ENCODE measurements around the gene PMM1.
"Not testable (repeated sequence)": the region's sequence is repeated elsewhere in the genome, so short reads cannot be mapped to it uniquely, and the experiment has no call there.

The PMM1 gene

DNA sequence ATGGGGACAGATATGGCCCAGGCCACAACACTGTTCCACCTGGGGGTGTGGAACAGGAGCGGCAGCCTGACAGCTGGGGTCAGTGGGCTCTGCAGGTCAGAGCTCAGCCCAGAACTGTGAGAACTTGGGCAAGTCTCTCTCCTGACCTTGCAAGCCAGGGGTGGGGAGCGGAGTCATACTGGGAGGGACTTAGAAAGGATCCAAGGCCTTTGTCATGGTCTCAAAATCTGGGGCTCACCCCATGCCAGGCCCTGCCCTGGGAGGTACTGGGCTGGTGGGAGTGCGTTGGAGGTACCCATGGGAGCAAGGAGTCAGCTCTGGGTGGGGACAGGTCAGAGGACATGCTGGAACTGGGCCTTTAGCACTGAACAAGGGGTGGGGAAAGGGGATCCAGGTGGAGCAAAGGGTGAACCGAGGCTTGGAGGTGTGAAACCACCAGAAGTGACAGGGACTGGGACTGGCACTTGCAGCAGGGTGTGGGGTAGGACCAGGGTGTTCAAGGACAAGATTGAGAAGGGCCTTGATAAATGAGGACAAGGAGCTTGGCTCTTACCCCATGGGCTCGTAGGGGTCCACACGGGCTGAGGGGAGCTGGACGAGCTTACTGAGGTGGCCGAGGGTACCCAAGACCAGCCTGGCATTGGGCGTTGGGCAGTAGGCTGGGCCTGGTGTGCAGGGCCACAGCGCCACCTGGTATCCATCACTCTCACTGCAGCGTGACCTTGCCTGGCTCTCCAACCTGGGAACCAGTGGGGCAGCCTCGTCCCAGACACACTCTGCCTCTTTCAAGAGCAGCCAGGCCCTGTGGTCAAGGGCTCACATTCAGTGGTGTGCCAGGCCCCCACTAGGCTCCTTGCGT lies 7.4 kb upstream of the PMM1 start:
- DNase-seq, result peak; percentile 39

GRCh38 chr22:41595703-41596102 lies 6.1 kb upstream of the PMM1 start:
- no peak for DNase-seq

- not testable (repeated sequence) for DNase-seq
These were observed 3.8 kb upstream of the PMM1 start for GRCh38 chr22:41593336-41593960.

GRCh38 chr22:41587347-41587723 lies 2.3 kb downstream of the PMM1 start:
- DNase-seq, result no peak

DNA sequence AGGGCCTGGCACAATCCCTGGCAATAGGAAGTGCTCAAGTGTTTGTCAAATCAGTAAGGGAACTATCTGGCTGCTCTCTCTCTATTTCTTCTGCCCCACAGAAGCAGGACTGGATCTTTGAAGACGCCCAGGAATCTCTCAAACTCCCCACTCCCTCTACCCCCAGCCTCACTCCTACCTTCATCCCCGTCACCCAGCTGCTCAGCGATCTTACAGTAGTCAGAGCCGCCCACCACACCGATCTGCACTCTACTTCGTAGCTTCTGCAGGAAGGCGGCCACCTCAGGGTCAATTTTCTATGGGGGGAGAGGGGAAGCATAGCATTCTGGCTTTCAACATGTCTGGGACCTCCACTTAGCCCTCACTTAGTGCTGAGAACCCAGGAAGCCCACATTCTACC lies 3.7 kb downstream of the PMM1 start:
- no peak for DNase-seq

- DNase-seq, result no peak
These were observed 4.8 kb downstream of the PMM1 start for GRCh38 chr22:41584881-41585280.

DNA sequence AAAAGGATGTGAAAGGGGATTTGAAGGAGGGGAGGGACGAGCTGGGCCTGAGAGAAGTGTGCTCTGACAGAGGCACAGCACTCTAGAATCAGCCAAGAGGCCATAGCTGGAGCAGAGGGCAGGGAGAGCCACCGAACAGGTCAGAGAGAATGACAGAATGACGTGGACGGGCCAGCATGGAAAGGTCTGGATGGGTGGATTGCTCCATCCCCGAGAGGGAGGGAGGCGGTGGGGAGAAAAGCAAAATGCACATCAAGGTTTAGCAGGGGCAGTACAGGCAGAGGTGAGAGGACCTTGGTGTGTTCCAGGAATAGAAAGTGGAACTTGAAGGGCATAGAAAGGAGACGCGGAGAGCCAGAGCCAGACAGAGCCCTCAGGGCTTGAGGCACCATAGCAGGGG lies 6.9 kb downstream of the PMM1 start:
- DNase-seq, result no peak

GRCh38 chr22:41579997-41580355 lies 9.7 kb downstream of the PMM1 start:
- no peak for DNase-seq

DNA sequence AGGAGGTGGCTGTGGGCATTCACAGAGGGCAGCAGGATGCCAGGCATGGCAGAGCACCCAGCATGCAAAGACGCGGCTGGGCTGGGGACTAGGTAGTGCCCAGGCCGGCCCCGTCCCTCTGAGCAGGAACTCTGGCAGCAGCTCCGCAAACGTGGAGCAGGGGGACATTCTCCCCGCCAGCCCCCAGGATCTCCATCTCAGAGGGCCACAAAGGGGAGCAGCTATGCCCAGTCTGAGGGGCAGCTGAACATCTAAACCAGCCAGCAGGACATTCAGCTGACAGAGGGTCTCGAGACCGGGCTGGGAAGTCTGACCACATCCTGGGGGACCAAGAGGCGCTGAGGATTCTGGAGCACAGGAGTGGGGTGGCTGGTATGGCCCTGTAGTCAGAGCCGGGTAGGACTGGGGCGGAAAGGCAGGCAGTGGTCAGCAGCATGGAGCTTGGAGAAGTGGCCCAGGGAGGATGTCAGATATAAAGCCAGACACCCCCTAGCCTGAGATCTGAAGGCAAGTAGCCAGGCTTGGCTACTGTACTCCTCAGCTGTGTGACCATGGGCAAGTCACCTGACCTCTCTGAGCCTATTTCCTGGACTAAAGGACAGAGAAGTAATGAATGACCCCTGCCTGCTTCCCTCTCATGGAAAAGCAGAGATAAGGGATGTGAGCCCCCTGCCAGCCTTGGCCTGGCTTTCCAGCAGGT lies 10.2 kb downstream of the PMM1 start:
- no peak for DNase-seq

- no peak for DNase-seq
These were observed 10.8 kb downstream of the PMM1 start for GRCh38 chr22:41578818-41579217.

GRCh38 chr22:41578114-41578513 lies 11.5 kb downstream of the PMM1 start:
- no peak for DNase-seq

DNA sequence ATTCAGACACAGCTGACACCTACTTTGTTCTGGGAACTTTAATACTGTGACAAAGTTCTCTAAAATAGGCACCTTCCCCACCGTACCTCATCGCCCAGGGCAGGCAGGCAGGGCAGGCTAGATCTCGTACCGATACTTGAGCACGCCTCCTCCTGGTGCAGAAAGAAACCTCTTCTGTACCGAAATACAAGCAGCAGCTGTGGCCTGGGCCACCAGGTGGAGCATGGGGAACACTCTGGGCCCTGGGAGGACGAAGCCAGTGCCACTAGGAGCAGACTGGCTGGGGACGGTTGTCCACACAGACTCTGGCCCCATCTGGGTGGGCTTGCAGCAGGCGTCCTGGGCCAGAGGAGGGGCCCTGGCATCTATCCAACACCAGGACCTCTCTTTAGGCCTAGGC lies 12.8 kb downstream of the PMM1 start:
- peak; percentile 38 for DNase-seq

DNA sequence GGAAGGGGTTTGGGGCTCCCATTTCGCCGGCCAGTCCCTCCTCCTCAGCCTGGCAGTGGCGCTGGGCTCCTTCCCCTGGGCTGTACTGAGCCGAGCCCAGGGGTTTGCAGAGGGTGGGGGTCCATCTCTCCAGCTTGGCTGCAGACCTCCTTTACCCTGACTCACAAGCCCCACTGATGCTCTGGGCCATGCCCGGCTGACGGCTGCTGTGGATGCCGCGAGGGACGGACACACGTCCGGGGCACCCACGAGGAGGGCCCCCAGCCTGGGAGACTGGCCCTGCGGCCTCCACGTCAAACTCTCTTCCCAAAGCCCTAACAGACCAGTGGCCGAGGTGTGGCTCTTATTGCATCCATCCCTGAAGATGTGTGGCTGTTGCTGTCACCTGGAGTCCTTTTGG lies 14.1 kb downstream of the PMM1 start:
- DNase-seq, result no peak

- DNase-seq, result no peak
These were observed 14.7 kb downstream of the PMM1 start for GRCh38 chr22:41574847-41575381.

DNA sequence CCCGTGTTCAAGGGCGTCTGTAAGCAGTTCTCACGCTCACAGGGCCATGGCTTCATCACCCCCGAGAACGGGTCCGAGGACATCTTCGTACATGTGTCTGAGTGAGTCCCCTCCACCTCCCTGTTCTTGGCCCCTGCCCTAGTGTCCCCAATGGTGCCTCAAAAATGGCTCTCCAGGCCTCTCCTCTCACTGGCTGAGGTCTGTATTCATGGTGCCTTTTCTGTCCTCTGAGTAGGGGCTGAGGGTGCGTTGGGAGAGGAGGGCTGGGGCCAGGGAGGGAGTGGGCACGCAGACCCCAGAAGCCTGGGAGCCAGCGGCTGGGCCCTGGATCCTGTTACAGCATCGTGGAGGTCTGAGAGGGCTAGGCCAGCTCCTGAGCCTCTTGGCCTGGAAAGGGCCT lies 16.0 kb downstream of the PMM1 start:
- DNase-seq, result no peak

GRCh38 chr22:41572305-41572704 lies 17.3 kb downstream of the PMM1 start:
- DNase-seq, result not testable (repeated sequence)

GRCh38 chr22:41571786-41572185 lies 17.9 kb downstream of the PMM1 start:
- no peak for DNase-seq

DNA sequence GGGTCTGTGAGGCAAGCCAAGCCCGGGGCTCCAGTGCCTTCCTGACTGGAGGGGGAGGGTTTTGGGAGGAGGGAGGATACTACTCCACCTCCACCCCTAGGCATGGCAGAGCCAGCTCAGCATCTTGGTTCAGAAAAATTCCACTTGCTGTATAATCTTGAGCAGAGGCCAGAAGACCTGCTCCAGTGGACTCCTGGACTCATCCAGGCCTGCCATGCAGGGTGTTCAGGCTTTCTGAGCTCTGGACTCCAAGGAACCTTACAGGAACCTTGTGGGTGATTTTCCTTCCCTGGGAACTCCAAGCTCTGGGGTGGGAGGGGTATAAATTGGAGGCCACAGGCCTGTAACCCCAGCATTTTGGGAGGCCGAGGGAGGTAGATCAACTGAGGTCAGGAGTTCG lies 19.4 kb downstream of the PMM1 start:
- DNase-seq, result no peak

DNA sequence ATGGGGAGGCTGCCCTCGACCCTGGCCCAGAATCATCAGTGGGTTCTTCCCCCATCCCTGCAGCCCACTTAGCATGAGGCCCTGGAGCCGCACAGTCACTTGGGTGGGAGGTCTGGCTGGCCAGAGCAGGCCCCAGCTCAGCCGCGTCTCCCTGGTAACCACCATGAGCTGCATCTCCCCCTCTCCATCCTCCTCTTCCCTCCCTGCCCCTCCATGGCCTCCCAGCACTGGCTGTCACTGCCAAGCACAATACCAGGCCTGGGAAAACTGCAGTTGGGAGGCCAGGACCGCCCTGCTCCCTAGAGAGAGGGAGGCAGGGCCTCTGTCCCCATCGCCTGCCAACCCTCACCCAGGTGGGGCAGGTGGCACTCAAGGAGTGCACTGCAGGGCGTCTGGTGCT lies 20.8 kb downstream of the PMM1 start:
- DNase-seq, result no peak

GRCh38 chr22:41567512-41567768 lies 22.2 kb downstream of the PMM1 start:
- no peak for DNase-seq

DNA sequence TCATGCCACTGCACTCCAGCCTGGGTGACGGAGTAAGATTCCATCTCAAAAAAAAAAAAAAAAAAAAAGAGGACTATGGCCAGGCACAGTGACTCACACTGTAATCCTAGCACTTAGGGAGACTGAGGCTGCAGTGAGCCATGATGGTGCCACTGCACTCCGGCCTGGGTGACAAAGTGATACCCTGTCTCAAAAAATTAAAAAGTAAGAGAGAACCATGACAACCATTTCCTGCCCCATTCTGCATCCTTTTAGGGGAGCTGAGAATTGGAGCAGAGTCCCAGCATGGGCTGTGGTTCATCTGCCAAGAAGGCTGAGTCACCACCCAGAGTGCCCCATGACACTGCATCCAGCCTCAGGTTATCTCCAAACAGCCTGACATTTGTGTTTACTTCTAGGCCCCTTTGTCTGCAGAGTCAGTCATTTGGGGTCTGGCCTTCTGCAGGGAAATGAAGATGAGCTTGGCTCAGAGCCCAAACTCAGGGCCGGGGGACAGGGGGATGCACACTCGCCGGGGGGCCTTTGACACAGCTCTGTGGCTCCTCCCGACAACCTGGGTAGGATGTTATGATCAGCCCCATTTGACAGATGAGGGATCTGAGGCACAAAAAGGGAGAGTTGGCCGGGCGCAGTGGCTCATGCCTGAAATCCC lies 24.1 kb downstream of the PMM1 start:
- DNase-seq, result no peak

DNA sequence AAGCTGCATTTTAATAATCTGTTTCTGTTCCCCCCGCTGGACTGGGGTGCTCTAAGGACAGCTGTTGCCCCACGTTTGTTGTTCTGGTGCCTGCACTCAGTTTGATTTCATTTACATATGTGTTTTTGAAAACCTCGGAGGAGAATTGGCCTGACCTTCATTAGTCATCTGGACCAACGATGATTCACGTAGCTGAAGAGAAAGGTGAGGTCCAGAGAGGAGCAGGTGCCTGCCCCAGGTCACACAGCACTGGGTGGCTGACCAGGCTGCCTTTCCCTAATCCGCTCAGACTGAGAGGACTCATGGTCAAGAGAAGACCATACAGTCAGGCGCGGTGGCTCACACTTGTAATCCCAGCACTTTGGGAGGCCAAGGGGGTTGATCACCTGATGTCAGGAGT lies 25.1 kb downstream of the PMM1 start:
- DNase-seq, result no peak

DNA sequence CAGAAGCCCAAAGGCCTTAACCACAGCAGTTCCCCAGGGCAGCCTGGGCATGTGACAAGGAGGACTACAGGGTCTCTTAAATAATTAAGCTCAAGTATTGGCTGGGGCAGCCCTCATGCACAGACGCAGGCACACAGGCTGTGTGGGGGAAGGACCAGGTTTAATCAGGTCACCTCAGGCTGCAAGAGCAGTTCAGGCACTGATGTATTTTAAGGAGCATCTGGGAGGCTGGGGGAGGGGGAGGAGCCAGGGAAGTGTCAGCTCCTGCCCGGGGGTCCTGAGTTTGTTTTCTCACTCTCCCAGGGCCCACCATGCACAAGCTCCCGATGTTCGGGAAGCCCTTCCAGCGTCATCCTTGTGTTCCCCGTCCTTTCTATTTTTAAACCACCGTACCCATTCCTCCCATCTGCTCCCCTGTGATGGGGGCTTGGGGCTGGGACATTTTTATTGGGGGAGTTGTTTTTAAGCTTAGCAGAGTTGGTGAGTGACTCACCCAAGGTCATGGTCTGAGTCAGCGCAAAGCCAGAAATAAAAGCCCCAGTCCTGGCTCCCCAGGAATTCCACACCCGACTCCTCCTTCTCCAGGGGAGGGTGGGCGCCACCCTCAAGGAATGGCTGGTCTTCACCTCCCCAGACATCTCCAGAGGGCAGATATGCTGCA lies 26.5 kb downstream of the PMM1 start:
- DNase-seq, result no peak
